Neuronal stem cell (in vitro differentiated cells): Measurements from ENCODE around the gene DNHD1. TPM values are rescaled to one million over a fixed set of nuclear protein-coding genes. Genes with fewer than 3 reads are reported as not detected.

Source experiments
- DNase-seq: peaks from one replicate; pipeline ENCODE4 v3.0.0-alpha.2; 2013; ENCODE audit warnings: low spot score
- H2AFZ ChIP-seq: one replicate; pipeline ENCODE4 v1.6.1; 2013; ENCODE audit warnings: mild to moderate bottlenecking, low read length, inconsistent platforms
- H2AK5ac ChIP-seq: 2 replicates; pipeline ENCODE4 v1.6.1; 2013; ENCODE audit warnings: low read depth, mild to moderate bottlenecking, inconsistent platforms, low read length, moderate library complexity, mixed read lengths
- H2BK120ac ChIP-seq: 2 replicates; pipeline ENCODE4 v1.6.1; 2013; ENCODE audit warnings: low read depth, mild to moderate bottlenecking, inconsistent platforms, low read length, moderate library complexity, mixed read lengths
- H2BK12ac ChIP-seq: one replicate; pipeline ENCODE4 v1.6.1; 2013; ENCODE audit warnings: low read length, inconsistent platforms
- H2BK15ac ChIP-seq: 2 replicates; pipeline ENCODE4 v1.6.1; 2013; ENCODE audit warnings: mild to moderate bottlenecking, low read length, inconsistent platforms, mixed read lengths
- H2BK5ac ChIP-seq: one replicate; pipeline ENCODE4 v1.6.1; 2013; ENCODE audit warnings: inconsistent platforms, mild to moderate bottlenecking, low read length, moderate library complexity
- H3K14ac ChIP-seq: one replicate; pipeline ENCODE4 v1.6.1; 2013; ENCODE audit warnings: low read length, inconsistent platforms
- H3K18ac ChIP-seq: 2 replicates; pipeline ENCODE4 v1.6.1; 2013; ENCODE audit warnings: low read length, inconsistent platforms
- H3K23ac ChIP-seq: 2 replicates; pipeline ENCODE4 v1.6.1; 2013; ENCODE audit warnings: low read depth, mild to moderate bottlenecking, mixed read lengths, low read length, inconsistent platforms; ENCODE audit not compliant: poor library complexity
- H3K27ac ChIP-seq: replicated peaks from 3 replicates; pipeline ENCODE4 v1.5.1; 2013; ENCODE audit warnings: low read length, inconsistent platforms
- H3K27me3 ChIP-seq, 3 experiments: 2 replicates each; pipeline ENCODE4 v1.6.1; 2013; ENCODE audit warnings: low read length in 3 of 3, mild to moderate bottlenecking in 2 of 3, inconsistent platforms in 1 of 3, low read depth in 1 of 3, mixed read lengths in 1 of 3, moderate library complexity in 1 of 3; ENCODE audit not compliant: control insufficient read depth in 3 of 3, insufficient read depth in 3 of 3
- H3K36me3 ChIP-seq, 2 donors: replicated peaks in 1 of 2; 2 replicates each; pipeline ENCODE4 v1.6.1; 2013; ENCODE audit warnings: low read length in 2 of 2; ENCODE audit not compliant: control insufficient read depth in 2 of 2, insufficient read depth in 2 of 2
- H3K4ac ChIP-seq: 2 replicates; pipeline ENCODE4 v1.6.1; 2013; ENCODE audit warnings: inconsistent platforms, mild to moderate bottlenecking, low read length, moderate library complexity
- H3K4me1 ChIP-seq, 2 donors: 1 replicate in 1 of 2; 2 replicates in 1 of 2; pipeline ENCODE4 v1.6.1; 2013; ENCODE audit warnings: low read length in 2 of 2, low read depth in 1 of 2; ENCODE audit not compliant: control insufficient read depth in 2 of 2, insufficient read depth in 1 of 2
- H3K4me2 ChIP-seq: one replicate; pipeline ENCODE4 v1.6.1; 2013; ENCODE audit warnings: mild to moderate bottlenecking, low read length, inconsistent platforms; ENCODE audit not compliant: insufficient read depth, poor library complexity, severe bottlenecking
- H3K4me3 ChIP-seq, 2 donors: 2 replicates each; pipeline ENCODE4 v1.5.1; 2013; ENCODE audit warnings: low read length in 2 of 2, mild to moderate bottlenecking in 2 of 2, inconsistent platforms in 1 of 2, moderate library complexity in 1 of 2
- H3K79me1 ChIP-seq: one replicate; pipeline ENCODE4 v1.6.1; 2013; ENCODE audit warnings: low read depth, mild to moderate bottlenecking, inconsistent platforms, low read length, moderate library complexity
- H3K9ac ChIP-seq: one replicate; pipeline ENCODE4 v1.6.1; 2013; ENCODE audit warnings: mild to moderate bottlenecking, low read depth, low read length, inconsistent platforms; ENCODE audit not compliant: poor library complexity
- H3K9me3 ChIP-seq, 2 donors: replicated peaks in 1 of 2; 2 replicates each; pipeline versions ENCODE3 to v1.6.1; 2013; ENCODE audit warnings: low read length in 2 of 2, mild to moderate bottlenecking in 2 of 2, inconsistent platforms in 1 of 2, low read depth in 1 of 2, mixed read lengths in 1 of 2, moderate library complexity in 1 of 2; ENCODE audit not compliant: control insufficient read depth in 2 of 2, insufficient read depth in 1 of 2
- H4K8ac ChIP-seq: one replicate; pipeline ENCODE4 v1.6.1; 2013; ENCODE audit warnings: low read depth, mild to moderate bottlenecking, inconsistent platforms, low read length, moderate library complexity
- H4K91ac ChIP-seq: one replicate; pipeline ENCODE4 v1.6.1; 2013; ENCODE audit warnings: low read length, low read depth, mild to moderate bottlenecking, inconsistent platforms; ENCODE audit not compliant: poor library complexity
- WGBS, 2 donors: extraction: QIAGEN DNeasy Blood & Tissue Kit; methylation state at CpG; one replicate each; pipeline ENCODE4 v1.1.7; 2013; ENCODE audit warnings: missing lambda C conversion rate in 2 of 2, mixed read lengths in 1 of 2; ENCODE audit not compliant: insufficient read length in 2 of 2, insufficient replicate concordance in 1 of 2; ENCODE audit errors: extremely low coverage in 2 of 2; 5-methylcytosine and 5-hydroxymethylcytosine counted together
- polyA plus RNA-seq, 2 experiments: library from polyadenylated mRNA; stranded (reverse); fragments of 200-250 nt; gene quantifications; one replicate each; pipeline ENCODE4 v1.2.3, GENCODE V29; 2013

The DNHD1 gene, protein sequence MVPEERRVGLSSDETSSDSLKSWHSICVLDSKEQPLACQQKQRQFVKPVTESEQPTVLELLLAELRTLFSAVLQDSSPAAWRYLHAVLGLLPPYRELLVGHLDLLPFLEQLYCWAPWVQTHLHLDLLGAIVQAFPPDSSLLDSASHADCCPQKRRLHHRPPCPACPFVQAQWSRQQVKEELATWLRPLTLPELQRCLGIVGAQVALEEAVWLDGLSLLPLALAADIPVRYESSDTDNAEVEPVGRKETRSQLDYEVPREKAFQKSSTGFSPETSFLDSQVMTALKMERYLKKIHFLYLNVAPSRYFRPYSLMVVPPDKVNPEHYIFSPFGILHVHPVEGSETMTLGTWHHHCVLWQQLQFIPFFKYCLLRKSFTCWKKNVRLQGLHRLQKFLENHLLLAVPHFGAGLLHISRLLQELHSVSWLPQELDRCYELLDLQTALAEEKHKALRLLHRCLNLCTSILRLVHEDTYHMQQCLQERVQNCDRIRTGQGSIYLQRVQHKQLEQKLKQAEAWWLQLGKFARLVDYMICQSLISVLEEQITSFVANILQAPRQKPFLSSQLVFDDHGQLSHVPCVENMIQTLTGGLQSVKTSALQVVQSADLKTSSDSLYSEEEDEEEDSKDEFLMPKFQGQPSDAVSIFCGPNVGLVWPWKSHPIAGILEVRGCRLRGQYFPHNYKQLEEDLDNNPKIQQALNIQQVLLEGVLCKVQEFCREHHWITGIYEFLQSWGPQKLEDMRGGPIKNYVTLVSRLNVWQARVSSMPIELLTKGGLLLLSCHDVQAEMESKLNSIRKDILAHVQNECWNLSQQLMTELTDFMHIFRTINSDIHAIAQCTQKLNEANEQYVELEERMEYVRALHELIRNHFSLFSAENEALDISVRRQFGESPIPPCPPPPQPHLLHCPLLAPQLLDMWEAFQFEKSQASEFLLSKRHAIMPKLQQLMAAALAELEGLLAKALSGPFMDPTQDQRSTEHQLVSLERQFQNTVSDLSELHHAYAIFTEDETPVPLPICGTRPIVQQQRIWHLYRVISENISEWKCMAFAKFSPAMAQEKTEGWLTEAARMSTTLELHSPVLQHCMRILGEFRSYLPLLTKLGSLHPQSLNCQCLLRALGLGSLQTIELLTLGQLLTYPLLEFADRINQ (N-terminal part only)
- polyA plus RNA-seq (2013, experiment 1 of 2): 4.4 TPM
- polyA plus RNA-seq (2013, experiment 2 of 2): 5.0 TPM

DNA sequence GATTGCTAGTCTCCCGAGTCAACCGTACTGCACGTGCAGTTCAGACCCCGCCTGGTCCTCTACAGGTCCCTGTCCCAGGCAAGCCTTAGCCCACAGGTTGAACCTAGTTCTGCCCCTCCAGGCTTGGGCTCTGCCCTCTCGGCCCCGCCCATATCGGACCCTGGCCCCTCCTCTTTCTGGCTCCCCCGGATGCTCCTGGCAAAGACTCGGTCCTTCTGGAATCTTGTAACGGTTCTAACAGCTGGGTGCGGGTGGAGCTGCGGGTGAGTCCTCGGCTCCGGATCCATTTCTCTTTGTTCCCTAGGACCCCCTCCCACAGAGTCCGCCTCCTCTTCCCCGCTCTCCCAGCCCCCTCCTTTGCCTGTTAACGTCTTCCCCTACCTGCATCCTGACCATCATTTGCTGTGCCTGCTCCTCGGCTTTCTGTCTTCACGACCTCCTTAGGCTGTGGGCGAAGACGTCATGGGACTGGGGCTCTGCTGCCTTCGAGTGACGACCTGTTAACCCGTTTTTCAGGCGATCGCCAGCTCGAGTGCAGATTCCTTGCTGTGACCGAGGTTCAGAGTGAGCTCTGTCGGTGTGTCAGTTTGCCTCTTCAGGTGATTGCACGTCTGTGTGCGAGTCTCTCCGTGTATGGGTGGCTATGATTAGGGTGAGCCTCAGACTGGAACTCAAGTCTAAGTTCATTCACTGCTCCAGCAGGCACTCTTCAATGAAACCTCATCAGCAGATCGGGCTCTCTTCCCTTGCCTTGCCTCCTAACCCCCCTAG is at the start of gene DNHD1:
TSS of gene DNHD1 (plus strand) at position 212 of the 771 bp plus-strand sequence. CDS start 936 bp downstream, outside the sequence.
- no peak for DNase-seq

DNA sequence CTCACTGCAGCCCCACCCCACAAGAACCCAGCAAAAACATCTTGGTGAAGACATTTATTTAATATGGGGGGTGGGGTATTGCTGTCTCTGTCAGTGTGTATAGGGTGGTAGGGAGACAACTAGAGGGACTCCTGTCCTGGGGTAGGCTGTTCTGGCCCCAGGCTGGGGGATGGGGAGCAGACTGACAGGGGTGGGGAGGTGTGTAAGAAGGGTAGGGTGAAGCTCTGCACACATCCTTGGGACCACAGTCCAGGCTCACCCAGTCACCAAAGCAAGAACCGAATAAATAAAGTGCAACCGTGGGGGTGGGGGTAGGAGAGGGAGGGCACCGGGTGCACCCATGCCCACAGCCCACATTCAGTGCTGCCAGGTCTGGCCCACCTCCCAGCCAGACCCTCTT is 48.5 kb upstream of the DNHD1 start:
- H4K8ac ChIP-seq: no peak overlapping the region
- H2BK5ac ChIP-seq: no peak overlapping the region
- no peaks in the 10 kb centered on the region for H3K9me3 ChIP-seq
- H3K23ac ChIP-seq: peak overlapping the region; percentile 38
- WGBS, 2 donors: no CpG with 5 or more reads among the region's 3 CpGs
- no peak overlapping the region for H3K27ac ChIP-seq
- no peak overlapping the region for H3K18ac ChIP-seq
- H2BK120ac ChIP-seq: no peak overlapping the region
- no peaks in the 10 kb centered on the region for H3K27me3 ChIP-seq
- no peak overlapping the region for H2BK15ac ChIP-seq
- H3K14ac ChIP-seq: no peak overlapping the region
- no peak overlapping the region for H3K4me2 ChIP-seq
- peaks cover 18 to 45% of the 10 kb centered on the region in 2 donors for H3K36me3 ChIP-seq
- no peak overlapping the region for H4K91ac ChIP-seq
- H2BK12ac ChIP-seq: no peak overlapping the region
- H3K4me1 ChIP-seq: no peaks in the 10 kb centered on the region
- H2AFZ ChIP-seq: no peak overlapping the region
- no peak overlapping the region for H3K9ac ChIP-seq
- H3K79me1 ChIP-seq: no peaks in the 10 kb centered on the region
- DNase-seq: no peak
- no peak overlapping the region for H3K4ac ChIP-seq
- H2AK5ac ChIP-seq: no peak overlapping the region
- no peak overlapping the region for H3K4me3 ChIP-seq

More for the DNA sequence above, at the start of gene DNHD1:
- Histone ChIP-seq H3K27ac (no peak within 1 kb of the TSS), H3K18ac (no peak within 1 kb of the TSS), H3K4ac (no peak within 1 kb of the TSS), H3K14ac (no peak within 1 kb of the TSS), H3K4me3 (no peak within 1 kb of the TSS), H3K79me1 (no peaks in the 10 kb centered on the region), H2BK15ac (no peak within 1 kb of the TSS), H3K23ac (no peak within 1 kb of the TSS), H2BK5ac (no peak within 1 kb of the TSS), H3K4me1 (peaks cover 0 to 2% of the 10 kb centered on the region in 2 donors), H4K8ac (no peak within 1 kb of the TSS), H2AFZ (no peak within 1 kb of the TSS), H2AK5ac (peak within 1 kb of the TSS; percentile 47), H3K9me3 (no peaks in the 10 kb centered on the region), H3K4me2 (no peak within 1 kb of the TSS), H2BK120ac (no peak within 1 kb of the TSS), H3K9ac (peak within 1 kb of the TSS; percentile 13), H3K36me3 (peaks cover 10 to 53% of the 10 kb centered on the region in 2 donors), H2BK12ac (no peak within 1 kb of the TSS), H3K27me3 (no peaks in the 10 kb centered on the region), H4K91ac (no peak within 1 kb of the TSS)
- no CpG with 5 or more reads among the region's 33 CpGs for WGBS, 2 donors

DNA sequence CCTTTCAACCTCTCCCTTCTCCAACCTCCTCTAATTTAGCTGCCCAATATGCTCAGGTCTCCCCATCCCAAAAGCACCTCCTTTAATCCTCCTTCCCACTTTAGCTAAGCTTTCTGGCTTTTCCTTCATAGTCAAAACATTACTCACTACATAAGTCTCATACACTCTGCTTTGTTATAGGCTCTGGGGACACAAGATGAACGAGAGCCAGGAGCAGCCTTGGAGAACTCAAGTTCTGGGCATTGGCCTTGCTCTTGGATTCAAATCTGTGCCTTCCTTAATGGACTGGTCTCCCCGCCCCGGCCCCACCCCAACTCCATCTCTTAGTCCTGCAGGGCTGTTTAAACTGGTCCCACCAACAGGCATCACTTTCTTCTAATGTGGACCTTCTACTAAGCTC is 44.9 kb upstream of the DNHD1 start:
- H3K27me3 ChIP-seq: no peaks in the 10 kb centered on the region

More for the DNA sequence above, 44.9 kb upstream of the DNHD1 start:
- peaks cover 36 to 75% of the 10 kb centered on the region in 2 donors for H3K36me3 ChIP-seq
- H2AK5ac ChIP-seq: no peak overlapping the region
- no peak overlapping the region for H3K14ac ChIP-seq
- DNase-seq: no peak
- H3K23ac ChIP-seq: no peak overlapping the region
- H3K4ac ChIP-seq: no peak overlapping the region
- H2BK12ac ChIP-seq: no peak overlapping the region
- H3K4me3 ChIP-seq: no peak overlapping the region
- no peak overlapping the region for H3K4me2 ChIP-seq
- H2BK120ac ChIP-seq: no peak overlapping the region
- H3K79me1 ChIP-seq: peaks cover 3% of the 10 kb centered on the region
- H2BK15ac ChIP-seq: no peak overlapping the region
- no peak overlapping the region for H4K8ac ChIP-seq
- no peak overlapping the region for H4K91ac ChIP-seq
- WGBS, 2 donors: no CpG with 5 or more reads among the region's 3 CpGs
- no peak overlapping the region for H3K18ac ChIP-seq
- no peak overlapping the region for H2BK5ac ChIP-seq
- H3K4me1 ChIP-seq: no peaks in the 10 kb centered on the region
- H2AFZ ChIP-seq: no peak overlapping the region
- no peak overlapping the region for H3K27ac ChIP-seq
- no peak overlapping the region for H3K9ac ChIP-seq
- H3K9me3 ChIP-seq: no peaks in the 10 kb centered on the region
